Activated T-helper 1 cell treated with anti-CD3 and anti-CD28 coated beads, Interleukin-12 subunit alpha, Interleukin-12 subunit beta, Interleukin-2, Interleukin-4 antibody, amounts not matched to agents 30 ng/mL and 10 ng/mL and 1 ng/mL, durations not matched to agents 14 hours and 24 hours and 36 hours (primary cell): Measurements from ENCODE around the gene SNED1. TPM values are rescaled to one million over a fixed set of nuclear protein-coding genes. Genes with fewer than 3 reads are reported as not detected.

Source experiments
- DNase-seq: peaks from one replicate; pipeline ENCODE4 v3.0.0; 2021; ENCODE audit warnings: low spot score
- H3K27ac Mint-ChIP-seq: one replicate; pipeline ENCODE4 v1.8.0; 2021; ENCODE audit warnings: mild to moderate bottlenecking, mixed read lengths
- H3K27me3 Mint-ChIP-seq: one replicate; pipeline ENCODE4 v1.8.0; 2022; ENCODE audit warnings: mild to moderate bottlenecking, moderate library complexity, mixed read lengths; ENCODE audit not compliant: insufficient read depth
- H3K36me3 Mint-ChIP-seq: one replicate; pipeline ENCODE4 v1.8.0; 2021; ENCODE audit warnings: low read depth, mixed read lengths
- H3K4me1 Mint-ChIP-seq: one replicate; pipeline ENCODE4 v1.8.0; 2021; ENCODE audit warnings: low read depth, mixed read lengths
- H3K4me3 Mint-ChIP-seq: one replicate; pipeline ENCODE4 v1.8.0; 2021; ENCODE audit warnings: mild to moderate bottlenecking, moderate library complexity, mixed read lengths
- H3K9me3 Mint-ChIP-seq: one replicate; pipeline ENCODE4 v1.8.0; 2021; ENCODE audit warnings: mixed read lengths
- intact Hi-C: fragments of 100-400 bp; cut with micrococcal nuclease; formaldehyde crosslinking; loops from one replicate; pipeline ENCODE4 v1.15.1; 2024
- total RNA-seq: library from RNA; stranded (reverse); gene quantifications from 2 replicates; pipeline ENCODE4 v1.2.3, GENCODE V29; 2022

The SNED1 gene
- total RNA-seq, 1 donor from 2014 or later: 2.5 TPM

DNA sequence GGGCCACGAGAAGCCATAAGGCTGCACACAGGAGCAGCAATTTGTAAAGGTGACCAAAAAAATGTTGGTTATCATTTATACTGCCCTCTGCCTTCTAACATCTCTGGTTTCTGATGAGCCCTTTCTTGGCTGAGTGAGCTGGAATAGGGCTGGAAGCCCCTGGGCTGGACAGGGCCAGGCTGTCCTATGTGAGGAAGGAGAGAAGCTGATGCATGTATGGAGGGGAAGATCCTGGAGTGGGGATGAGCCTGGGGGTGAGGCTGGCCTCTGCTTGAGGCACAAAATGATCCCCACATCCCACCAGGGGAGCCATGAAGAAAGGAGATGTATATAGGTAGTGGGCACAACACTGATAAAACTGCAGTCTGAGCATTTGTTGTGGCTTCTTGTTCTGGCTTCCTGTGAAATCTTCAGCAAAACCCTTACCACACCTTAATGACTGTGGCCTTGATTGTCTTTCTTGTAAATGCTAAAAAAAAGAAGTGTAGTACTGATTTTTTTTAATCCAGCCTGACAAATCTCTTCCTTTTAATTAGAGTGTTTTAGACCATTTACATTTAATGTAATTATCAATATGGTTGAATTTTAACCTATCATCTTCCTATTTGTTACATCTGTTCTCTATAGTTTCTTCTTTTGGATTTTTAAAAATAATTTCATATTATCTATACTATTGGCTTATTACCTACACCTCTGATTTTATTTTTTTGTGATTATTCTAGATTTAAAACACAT lies 5.6 kb downstream of the SNED1 start:
- peaks cover 3% of the 10 kb centered on the region for H3K36me3 Mint-ChIP-seq
- intact Hi-C loops: no loop called here
- peaks cover 25% of the 10 kb centered on the region for H3K9me3 Mint-ChIP-seq
- DNase-seq: no peak
- H3K27me3 Mint-ChIP-seq: peaks cover 29% of the 10 kb centered on the region
- H3K4me3 Mint-ChIP-seq: no peak overlapping the region
- H3K4me1 Mint-ChIP-seq: peaks cover 20% of the 10 kb centered on the region
- peak overlapping the region; percentile 21 for H3K27ac Mint-ChIP-seq

- Mint-ChIP-seq H3K9me3 (peaks cover 25% of the 10 kb centered on the region), H3K27ac (no peak overlapping the region), H3K27me3 (peaks cover 20% of the 10 kb centered on the region), H3K36me3 (peaks cover 3% of the 10 kb centered on the region), H3K4me1 (peaks cover 33% of the 10 kb centered on the region), H3K4me3 (no peak overlapping the region)
- no peak for DNase-seq
- intact Hi-C loops: no loop called here
These were observed 7.2 kb downstream of the SNED1 start for GRCh38 chr2:241005569-241005968.

- peaks cover 33% of the 10 kb centered on the region for H3K4me1 Mint-ChIP-seq
- DNase-seq: no peak
- no peak overlapping the region for H3K4me3 Mint-ChIP-seq
- H3K9me3 Mint-ChIP-seq: peaks cover 25% of the 10 kb centered on the region
- H3K27me3 Mint-ChIP-seq: peaks cover 14% of the 10 kb centered on the region
- peak overlapping the region; percentile 13 for H3K27ac Mint-ChIP-seq
- intact Hi-C loops: no loop called here
- H3K36me3 Mint-ChIP-seq: peaks cover 3% of the 10 kb centered on the region
These were observed 8.0 kb downstream of the SNED1 start for GRCh38 chr2:241006412-241006811.

GRCh38 chr2:241007111-241007510 lies 8.7 kb downstream of the SNED1 start:
- Mint-ChIP-seq H3K36me3 (peaks cover 3% of the 10 kb centered on the region), H3K4me1 (peaks cover 33% of the 10 kb centered on the region), H3K9me3 (peaks cover 25% of the 10 kb centered on the region), H3K27ac (no peak overlapping the region), H3K27me3 (peaks cover 14% of the 10 kb centered on the region), H3K4me3 (no peak overlapping the region)
- DNase-seq: no peak
- intact Hi-C loops: no loop called here

GRCh38 chr2:241007880-241008710 lies 9.7 kb downstream of the SNED1 start:
- DNase-seq: no peak
- peaks cover 6% of the 10 kb centered on the region for H3K36me3 Mint-ChIP-seq
- H3K4me1 Mint-ChIP-seq: peaks cover 33% of the 10 kb centered on the region
- intact Hi-C loops: no loop called here
- H3K27ac Mint-ChIP-seq: no peak overlapping the region
- peaks cover 14% of the 10 kb centered on the region for H3K27me3 Mint-ChIP-seq
- peaks cover 25% of the 10 kb centered on the region for H3K9me3 Mint-ChIP-seq
- H3K4me3 Mint-ChIP-seq: no peak overlapping the region

- peaks cover 31% of the 10 kb centered on the region for H3K4me1 Mint-ChIP-seq
- DNase-seq: no peak
- peaks cover 21% of the 10 kb centered on the region for H3K9me3 Mint-ChIP-seq
- intact Hi-C loops: no loop called here
- H3K4me3 Mint-ChIP-seq: no peak overlapping the region
- H3K36me3 Mint-ChIP-seq: peaks cover 6% of the 10 kb centered on the region
- no peak overlapping the region for H3K27ac Mint-ChIP-seq
- peaks cover 14% of the 10 kb centered on the region for H3K27me3 Mint-ChIP-seq
These were observed 10.3 kb downstream of the SNED1 start for GRCh38 chr2:241008711-241009121.

DNA sequence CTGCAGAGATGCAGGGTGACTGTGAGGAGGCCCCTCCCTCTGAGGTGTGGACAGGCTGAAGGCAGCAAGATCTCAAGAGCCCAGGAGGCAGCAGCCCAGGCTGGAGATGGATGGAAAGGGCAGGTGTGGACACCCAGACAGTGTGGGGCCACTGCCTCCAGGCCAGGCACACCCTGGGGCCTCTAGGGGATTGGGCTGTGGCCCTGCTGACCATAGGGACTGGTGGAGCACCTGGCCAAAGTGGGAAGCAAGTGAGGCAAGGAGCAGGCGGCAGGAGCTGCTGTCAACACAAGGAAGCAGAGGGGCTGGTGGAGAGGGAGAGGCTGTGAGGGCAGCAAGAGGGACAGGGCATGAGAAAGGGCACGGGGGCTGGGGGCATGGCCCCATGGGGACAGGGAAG lies 10.8 kb downstream of the SNED1 start:
- H3K4me1 Mint-ChIP-seq: peaks cover 28% of the 10 kb centered on the region
- peaks cover 17% of the 10 kb centered on the region for H3K9me3 Mint-ChIP-seq
- no peak overlapping the region for H3K4me3 Mint-ChIP-seq
- intact Hi-C loops: no loop called here
- H3K27me3 Mint-ChIP-seq: peaks cover 11% of the 10 kb centered on the region
- H3K27ac Mint-ChIP-seq: peak overlapping the region; percentile 64
- H3K36me3 Mint-ChIP-seq: peaks cover 6% of the 10 kb centered on the region
- DNase-seq: no peak

DNA sequence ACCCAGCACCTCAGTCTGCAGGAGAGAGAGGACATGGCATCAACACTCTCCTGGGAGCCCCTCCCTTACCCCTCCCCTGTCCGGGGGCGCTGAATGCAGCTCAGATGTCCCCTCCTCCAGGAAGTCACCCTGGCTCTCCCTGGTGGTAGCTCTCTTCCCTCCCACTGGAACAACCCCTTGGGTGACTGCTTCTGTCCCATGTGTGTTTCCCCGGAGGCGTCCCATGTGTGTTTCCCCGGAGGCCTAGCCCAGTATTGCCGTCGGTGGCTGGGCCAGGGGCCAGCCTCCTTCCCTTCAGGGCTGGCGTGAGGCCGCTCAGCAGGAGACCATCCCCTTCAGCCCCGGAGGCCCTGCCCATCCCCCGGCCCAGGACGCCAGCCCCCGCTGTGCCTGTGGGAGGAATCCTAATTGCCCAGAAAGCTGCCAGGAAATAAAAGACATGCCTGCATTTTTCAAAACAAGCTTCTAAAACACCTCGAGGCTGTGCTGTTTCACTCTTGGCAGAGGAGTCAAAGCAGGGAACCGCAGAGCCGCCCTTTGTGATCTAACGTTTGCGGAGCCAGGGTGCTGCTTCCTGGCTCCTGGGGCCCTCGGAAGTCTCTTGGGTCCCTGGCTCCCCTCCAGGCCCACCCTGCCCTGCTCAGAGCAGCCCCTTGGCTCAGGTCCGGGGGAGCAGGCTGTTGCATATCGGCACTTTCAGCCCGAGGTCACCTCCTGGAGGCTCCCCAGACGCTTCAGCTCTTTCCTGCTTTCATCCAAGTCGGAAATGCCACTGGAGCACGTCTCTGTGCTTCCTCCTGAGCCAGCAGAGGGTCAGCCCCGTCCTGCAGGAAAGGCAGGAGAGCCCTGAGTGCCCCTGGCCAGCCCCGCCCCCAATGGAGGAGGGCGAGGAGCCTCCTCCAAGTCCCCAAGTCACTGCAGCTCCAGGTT lies 11.4 kb downstream of the SNED1 start:
- peak overlapping the region; percentile 63 for H3K27ac Mint-ChIP-seq
- peaks cover 28% of the 10 kb centered on the region for H3K4me1 Mint-ChIP-seq
- H3K36me3 Mint-ChIP-seq: peaks cover 6% of the 10 kb centered on the region
- H3K9me3 Mint-ChIP-seq: peaks cover 12% of the 10 kb centered on the region
- H3K4me3 Mint-ChIP-seq: peak overlapping the region; percentile 15
- peak; percentile 36 for DNase-seq
- peaks cover 11% of the 10 kb centered on the region for H3K27me3 Mint-ChIP-seq
- intact Hi-C loops: no loop called here

DNA sequence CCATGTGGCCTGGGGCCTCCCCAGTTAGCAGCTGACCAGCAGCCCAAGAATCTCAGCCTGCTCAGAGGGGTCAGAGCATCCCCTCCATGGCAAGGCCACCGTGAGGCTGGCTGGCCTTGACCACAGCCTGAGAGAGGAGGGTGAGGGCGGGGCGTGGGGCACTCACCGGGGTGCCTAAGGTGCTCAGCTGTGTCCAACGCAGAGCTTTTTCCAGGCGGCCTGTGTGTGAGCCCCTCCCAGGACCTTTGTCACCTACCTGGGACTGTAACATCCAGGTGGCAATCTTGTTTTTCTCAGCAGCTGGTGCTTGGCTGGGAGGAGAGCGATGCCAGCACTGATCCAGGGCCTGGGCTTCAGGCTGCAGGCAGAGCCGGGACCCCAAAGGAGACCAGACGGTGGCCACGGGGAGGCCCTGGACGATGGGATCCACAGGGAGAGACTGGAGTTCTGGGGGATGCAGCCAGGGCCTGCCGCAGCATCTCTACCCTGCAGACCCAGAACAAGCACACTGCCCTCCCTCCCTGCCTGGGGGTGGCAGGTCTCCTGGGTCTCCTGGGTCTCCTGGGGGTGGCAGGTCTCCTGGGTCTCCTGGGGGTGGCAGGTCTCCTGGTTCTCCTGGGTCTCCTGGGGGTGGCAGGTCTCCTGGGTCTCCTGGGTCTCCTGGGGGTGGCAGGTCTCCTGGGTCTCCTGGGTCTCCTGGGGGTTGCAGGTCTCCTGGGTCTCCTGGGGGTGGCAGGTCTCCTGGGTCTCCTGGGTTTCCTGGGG lies 12.3 kb downstream of the SNED1 start:
- no peak overlapping the region for H3K4me3 Mint-ChIP-seq
- peaks cover 6% of the 10 kb centered on the region for H3K9me3 Mint-ChIP-seq
- peaks cover 3% of the 10 kb centered on the region for H3K36me3 Mint-ChIP-seq
- peaks cover 28% of the 10 kb centered on the region for H3K4me1 Mint-ChIP-seq
- H3K27ac Mint-ChIP-seq: peak overlapping the region; percentile 58
- intact Hi-C loops: no loop called here
- H3K27me3 Mint-ChIP-seq: peaks cover 6% of the 10 kb centered on the region
- DNase-seq: no peak

- Mint-ChIP-seq H3K4me3 (no peak overlapping the region), H3K36me3 (peaks cover 3% of the 10 kb centered on the region), H3K4me1 (peaks cover 24% of the 10 kb centered on the region), H3K27ac (no peak overlapping the region), H3K9me3 (peaks cover under 1% of the 10 kb centered on the region), H3K27me3 (peaks cover 2% of the 10 kb centered on the region)
- DNase-seq: no peak
- intact Hi-C loops: no loop called here
These were observed 12.8 kb downstream of the SNED1 start for GRCh38 chr2:241011296-241011600.

- Mint-ChIP-seq H3K36me3 (peaks cover 3% of the 10 kb centered on the region), H3K27me3 (peaks cover 2% of the 10 kb centered on the region), H3K4me1 (peaks cover 17% of the 10 kb centered on the region), H3K9me3 (no peaks in the 10 kb centered on the region), H3K27ac (no peak overlapping the region), H3K4me3 (no peak overlapping the region)
- intact Hi-C loops: no loop called here
- DNase-seq: no peak
These were observed 13.5 kb downstream of the SNED1 start for GRCh38 chr2:241011751-241012510.
